Astrocyte (in vitro differentiated cells and primary cell): ENCODE results near the gene GIPC1. TPM values are rescaled to one million over a fixed set of nuclear protein-coding genes. Genes with fewer than 3 reads are reported as not detected.

Experiments
- DNase-seq: peaks from one replicate; pipeline ENCODE4 v3.0.0-alpha.2; 2010; ENCODE audit warnings: low read depth
- FAIRE-seq: peaks from 2 replicates; lab custom pipeline; 2011; peaks lifted over from hg19 to GRCh38; lab: Jason Lieb, UNC
- H2AFZ ChIP-seq: 2 replicates; pipeline ENCODE4 v1.6.0; 2012; ENCODE audit warnings: low read depth, low read length, inconsistent platforms
- H3K27ac ChIP-seq: 2 replicates; pipeline ENCODE4 v1.5.1; 2011; ENCODE audit warnings: low read depth, low read length, inconsistent platforms
- H3K27me3 ChIP-seq: 2 replicates; pipeline ENCODE4 v1.6.0; 2011; ENCODE audit warnings: low read length, inconsistent platforms; ENCODE audit not compliant: insufficient read depth
- H3K36me3 ChIP-seq: 2 replicates; pipeline ENCODE4 v1.5.1; 2011; ENCODE audit warnings: low read length, inconsistent platforms; ENCODE audit not compliant: insufficient read depth
- H3K4me1 ChIP-seq: 2 replicates; pipeline ENCODE4 v1.5.1; 2011; ENCODE audit warnings: low read length, inconsistent platforms; ENCODE audit not compliant: insufficient read depth
- H3K4me2 ChIP-seq: 2 replicates; pipeline ENCODE4 v1.6.0; 2012; ENCODE audit warnings: low read length, inconsistent platforms
- H3K4me3 ChIP-seq: 2 replicates; pipeline ENCODE4 v1.5.1; 2011; ENCODE audit warnings: low read depth, mild to moderate bottlenecking, low read length, inconsistent platforms; ENCODE audit not compliant: insufficient read depth
- H3K79me2 ChIP-seq: 2 replicates; pipeline ENCODE4 v1.6.0; 2012; ENCODE audit warnings: mild to moderate bottlenecking, low read length, inconsistent platforms; ENCODE audit not compliant: insufficient read depth
- H3K9ac ChIP-seq: 2 replicates; pipeline ENCODE4 v1.6.0; 2012; ENCODE audit warnings: mild to moderate bottlenecking, low read length, inconsistent platforms
- H3K9me3 ChIP-seq: 2 replicates; pipeline ENCODE4 v1.5.1; 2012; ENCODE audit warnings: low read depth, mild to moderate bottlenecking, low read length, inconsistent platforms; ENCODE audit not compliant: insufficient read depth
- H4K20me1 ChIP-seq: 2 replicates; pipeline ENCODE4 v1.6.0; 2012; ENCODE audit warnings: low read length, inconsistent platforms; ENCODE audit not compliant: insufficient read depth
- H3K27ac Mint-ChIP-seq: one replicate; pipeline ENCODE4 v1.8.0; 2021; ENCODE audit warnings: mild to moderate bottlenecking, mixed read lengths; ENCODE audit not compliant: unreplicated experiment
- H3K27me3 Mint-ChIP-seq: one replicate; pipeline ENCODE4 v1.8.0; 2021; ENCODE audit warnings: low read depth, mixed read lengths; ENCODE audit not compliant: unreplicated experiment
- H3K36me3 Mint-ChIP-seq: one replicate; pipeline ENCODE4 v1.8.0; 2021; ENCODE audit warnings: low read depth, mixed read lengths; ENCODE audit not compliant: unreplicated experiment
- H3K4me1 Mint-ChIP-seq: one replicate; pipeline ENCODE4 v1.8.0; 2021; ENCODE audit warnings: low read depth, mixed read lengths; ENCODE audit not compliant: unreplicated experiment
- H3K4me3 Mint-ChIP-seq: one replicate; pipeline ENCODE4 v1.8.0; 2021; ENCODE audit warnings: mild to moderate bottlenecking, moderate library complexity, mixed read lengths; ENCODE audit not compliant: unreplicated experiment
- H3K9me3 Mint-ChIP-seq: one replicate; pipeline ENCODE4 v1.8.0; 2021; ENCODE audit warnings: mild to moderate bottlenecking, mixed read lengths; ENCODE audit not compliant: unreplicated experiment
- EZH2 ChIP-seq: IDR thresholded peaks from 2 replicates; pipeline ENCODE4 v1.6.1; 2012; ENCODE audit warnings: mild to moderate bottlenecking, low read length, inconsistent platforms; ENCODE audit not compliant: insufficient read depth
- total RNA-seq: library from RNA; stranded (reverse); gene quantifications from 2 replicates; pipeline ENCODE4 v1.2.1, GENCODE V29; 2021
- TF ChIP-seq, protein P1 (sequence below): IDR thresholded peaks from 2 replicates; pipeline ENCODE4 v1.5.1; 2011; ENCODE audit warnings: low read depth, mild to moderate bottlenecking, inconsistent platforms, low read length, moderate library complexity; ENCODE audit not compliant: insufficient read depth

Gene GIPC1
- total RNA-seq, 1 donor from 2014 or later: 169 TPM

DNA sequence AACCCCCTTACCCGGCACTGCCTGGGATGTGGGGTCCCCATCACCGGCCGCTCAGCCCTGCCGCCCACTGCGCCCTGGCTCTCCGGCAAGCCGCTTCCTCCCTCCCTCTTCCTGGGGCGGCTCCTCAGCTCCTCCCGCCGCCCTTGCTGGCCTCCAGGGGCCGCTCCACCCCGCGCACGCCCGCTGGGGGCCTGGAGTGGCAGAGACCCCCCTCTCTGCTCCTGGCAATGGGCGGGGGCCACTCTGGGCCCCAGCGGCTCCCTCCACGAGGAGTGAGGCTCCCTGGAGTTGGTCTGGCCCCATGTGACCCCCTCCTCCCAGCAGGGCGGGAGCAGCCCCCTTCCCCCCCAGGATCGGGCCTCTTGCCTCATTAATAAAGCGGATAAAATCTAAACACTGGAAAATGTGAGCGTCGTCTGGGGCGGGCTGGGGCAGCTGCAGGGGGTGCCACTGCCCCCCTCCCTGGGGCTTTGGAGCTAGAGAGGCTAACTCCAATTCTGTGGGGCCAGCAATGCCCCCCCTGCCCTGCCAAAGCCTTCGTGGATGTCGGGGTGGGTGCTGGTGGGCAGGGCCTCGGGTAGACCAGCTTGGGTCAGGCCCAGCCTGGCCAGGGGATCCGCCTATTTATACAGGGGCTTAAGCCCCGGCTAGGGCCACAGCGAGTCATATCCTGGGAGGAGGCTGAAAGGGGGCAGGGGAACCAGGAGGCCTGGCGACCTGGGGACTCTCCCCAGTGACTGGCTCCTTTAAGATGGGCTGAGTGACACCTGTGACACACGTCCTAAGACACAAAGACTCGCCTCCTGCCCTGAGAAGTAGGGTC lies 20.5 kb downstream of the GIPC1 start, which contains the start of gene PTGER1:
TSS of gene PTGER1 (minus strand) at position 104 of the 823 bp plus-strand sequence. CDS start 1,034 bp downstream, outside the sequence.
- Histone ChIP-seq H3K9me3 (no peaks in the 10 kb centered on the region), H3K79me2 (no peaks in the 10 kb centered on the region), H3K4me2 (peak within 1 kb of the TSS; percentile 58), H3K4me3 (peak within 1 kb of the TSS; percentile 33), H3K36me3 (peaks cover 5% of the 10 kb centered on the region), H2AFZ (no peak within 1 kb of the TSS), H4K20me1 (peaks cover 48% of the 10 kb centered on the region), H3K9ac (no peak within 1 kb of the TSS), H3K27me3 (peaks cover 11% of the 10 kb centered on the region), H3K27ac (no peak within 1 kb of the TSS), H3K4me1 (peaks cover 15% of the 10 kb centered on the region)
- Mint-ChIP-seq H3K4me3 (peak within 1 kb of the TSS; percentile 50), H3K4me1 (peaks cover 10% of the 10 kb centered on the region), H3K36me3 (peaks cover 2% of the 10 kb centered on the region), H3K27me3 (no peaks in the 10 kb centered on the region), H3K27ac (peak within 1 kb of the TSS; percentile 62), H3K9me3 (no peaks in the 10 kb centered on the region)
- DNase-seq (no peak), FAIRE-seq (no peak)
- TF ChIP-seq, protein P1, sequence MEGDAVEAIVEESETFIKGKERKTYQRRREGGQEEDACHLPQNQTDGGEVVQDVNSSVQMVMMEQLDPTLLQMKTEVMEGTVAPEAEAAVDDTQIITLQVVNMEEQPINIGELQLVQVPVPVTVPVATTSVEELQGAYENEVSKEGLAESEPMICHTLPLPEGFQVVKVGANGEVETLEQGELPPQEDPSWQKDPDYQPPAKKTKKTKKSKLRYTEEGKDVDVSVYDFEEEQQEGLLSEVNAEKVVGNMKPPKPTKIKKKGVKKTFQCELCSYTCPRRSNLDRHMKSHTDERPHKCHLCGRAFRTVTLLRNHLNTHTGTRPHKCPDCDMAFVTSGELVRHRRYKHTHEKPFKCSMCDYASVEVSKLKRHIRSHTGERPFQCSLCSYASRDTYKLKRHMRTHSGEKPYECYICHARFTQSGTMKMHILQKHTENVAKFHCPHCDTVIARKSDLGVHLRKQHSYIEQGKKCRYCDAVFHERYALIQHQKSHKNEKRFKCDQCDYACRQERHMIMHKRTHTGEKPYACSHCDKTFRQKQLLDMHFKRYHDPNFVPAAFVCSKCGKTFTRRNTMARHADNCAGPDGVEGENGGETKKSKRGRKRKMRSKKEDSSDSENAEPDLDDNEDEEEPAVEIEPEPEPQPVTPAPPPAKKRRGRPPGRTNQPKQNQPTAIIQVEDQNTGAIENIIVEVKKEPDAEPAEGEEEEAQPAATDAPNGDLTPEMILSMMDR: no peak
- no peak for TF ChIP-seq EZH2

DNA sequence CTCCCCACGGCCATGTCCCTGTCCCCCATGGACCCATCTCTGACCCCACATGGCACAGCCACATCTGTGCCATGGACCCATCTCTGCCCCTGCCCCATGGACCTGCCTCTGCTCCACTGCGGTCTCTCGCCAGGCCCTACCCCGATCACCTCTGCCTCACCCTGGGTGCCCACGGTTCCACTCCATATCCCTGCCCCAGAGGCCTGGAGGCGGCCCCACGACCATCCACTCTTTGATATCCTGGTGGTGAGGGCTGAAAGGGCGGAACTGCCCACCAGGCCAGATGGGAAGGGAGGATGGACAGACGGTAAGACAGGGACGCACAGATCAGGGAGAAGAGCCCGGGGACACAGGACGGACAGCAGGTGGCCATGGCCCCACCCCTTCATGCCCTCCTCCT lies 21.1 kb downstream of the GIPC1 start:
- Histone ChIP-seq H3K4me2 (peak overlapping the region; percentile 58), H4K20me1 (peaks cover 44% of the 10 kb centered on the region), H3K9me3 (no peaks in the 10 kb centered on the region), H3K4me1 (peaks cover 12% of the 10 kb centered on the region), H3K79me2 (no peaks in the 10 kb centered on the region), H3K4me3 (peak overlapping the region; percentile 33), H3K27ac (no peak overlapping the region), H3K27me3 (peaks cover 11% of the 10 kb centered on the region), H3K9ac (no peak overlapping the region), H3K36me3 (peaks cover 5% of the 10 kb centered on the region), H2AFZ (no peak overlapping the region)
- FAIRE-seq (no peak), DNase-seq (no peak)
- Mint-ChIP-seq H3K4me1 (peaks cover 10% of the 10 kb centered on the region), H3K9me3 (no peaks in the 10 kb centered on the region), H3K27ac (no peak overlapping the region), H3K36me3 (peaks cover 2% of the 10 kb centered on the region), H3K27me3 (no peaks in the 10 kb centered on the region), H3K4me3 (peak overlapping the region; percentile 50)
- TF ChIP-seq EZH2: no peak
- TF ChIP-seq, protein P1: no peak
